ENCODE results near the gene INPP5D. TPM values are rescaled to one million over a fixed set of nuclear protein-coding genes. Genes with fewer than 3 reads are reported as not detected.

The INPP5D gene
- total and polyA plus RNA-seq, 4 donors: 7.6 to 26.1 (median 25.3) TPM

DNA sequence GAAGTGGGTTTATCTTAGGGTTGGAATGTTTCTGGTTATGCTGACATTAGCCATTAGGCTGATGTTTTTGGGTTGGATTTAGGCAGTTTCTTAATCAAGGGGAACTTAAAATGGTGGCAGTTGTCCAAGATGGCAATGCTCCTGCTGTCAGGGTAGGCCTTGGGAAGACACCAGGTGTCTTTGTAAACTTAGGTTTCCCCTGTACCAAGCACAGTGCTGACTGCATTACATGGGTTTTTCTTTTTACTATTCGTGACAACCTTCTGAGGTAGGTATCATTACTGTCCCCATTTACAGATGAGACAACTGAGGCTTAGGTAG lies 190.8 kb downstream of the INPP5D start:
- 41 to 59% methylated on average over 1 of the region's 1 CpG for WGBS, 2 donors
- no peak for TF ChIP-seq CTCF (IDR thresholded peaks at IDR 0.05; ENCODE audit: control extremely low read depth, extremely low read depth)
- no peak for ATAC-seq (ENCODE audit: insufficient read depth, low FRiP score)
- peaks cover 0 to 5% (median under 1%) of the 10 kb centered on the region in 4 donors for H3K36me3 ChIP-seq (ENCODE audit: control insufficient read depth in 4 of 4, insufficient read depth in 4 of 4, low read length in 4 of 4)
- H3K9me3 ChIP-seq (ENCODE audit: control insufficient read depth in 4 of 4, insufficient read depth in 3 of 4, low read length in 3 of 4): peaks cover 0 to 6% (median 0%) of the 10 kb centered on the region in 4 donors
- no peak overlapping the region for H3K4me3 ChIP-seq
- H3K27ac ChIP-seq (ENCODE audit: low read depth in 1 of 2, low read length in 1 of 2): peak overlapping the region; percentile 54 to 61
- DNase-seq: no peak
- peaks cover 0 to 12% (median 6%) of the 10 kb centered on the region in 5 donors for H3K4me1 ChIP-seq (ENCODE audit: control insufficient read depth in 5 of 5, insufficient read depth in 5 of 5, low read length in 5 of 5)
- H3K27me3 ChIP-seq (ENCODE audit: control insufficient read depth in 3 of 3, insufficient read depth in 3 of 3, low read length in 2 of 3): no peaks in the 10 kb centered on the region
- peak overlapping the region in 1 of 2 donors; percentile 78 for H3K9ac ChIP-seq (ENCODE audit: insufficient read depth in 1 of 2, low read length in 2 of 2)

- DNase-seq (peak; percentile 97 to 99 (median 97)), ATAC-seq (ENCODE audit: insufficient read depth, low FRiP score) (peak; percentile 99)
- Histone ChIP-seq H3K27me3 (ENCODE audit: control insufficient read depth in 3 of 3, insufficient read depth in 3 of 3, low read length in 2 of 3) (no peaks in the 10 kb centered on the region), H3K4me1 (ENCODE audit: control insufficient read depth in 5 of 5, insufficient read depth in 5 of 5, low read length in 5 of 5) (peaks cover 0 to 12% (median 6%) of the 10 kb centered on the region in 5 donors), H3K27ac (ENCODE audit: low read depth in 1 of 2, low read length in 1 of 2) (peak within 1 kb of the TSS; percentile 88 to 91), H3K36me3 (ENCODE audit: control insufficient read depth in 4 of 4, insufficient read depth in 4 of 4, low read length in 4 of 4) (peaks cover 0 to 8% (median 1%) of the 10 kb centered on the region in 4 donors), H3K9me3 (ENCODE audit: control insufficient read depth in 4 of 4, insufficient read depth in 3 of 4, low read length in 3 of 4) (peaks cover 0 to 6% (median 0%) of the 10 kb centered on the region in 4 donors), H3K4me3 (peak within 1 kb of the TSS; percentile 93), H3K9ac (ENCODE audit: insufficient read depth in 1 of 2, low read length in 2 of 2) (peak within 1 kb of the TSS in 1 of 2 donors; percentile 78)
- WGBS, 2 donors: 0 to 1% methylated on average over 70 to 75 of the region's 75 CpGs
- peak; percentile 92 for TF ChIP-seq CTCF (IDR thresholded peaks at IDR 0.05; ENCODE audit: control extremely low read depth, extremely low read depth)
Measured at GRCh38 chr2:233251306-233252116, 191.4 kb downstream of the INPP5D start, which contains the start of gene ATG16L1. Gene ATG16L1 (plus strand): TSS chr2:233251673. CDS start chr2:233251828, 155 bp downstream.

DNA sequence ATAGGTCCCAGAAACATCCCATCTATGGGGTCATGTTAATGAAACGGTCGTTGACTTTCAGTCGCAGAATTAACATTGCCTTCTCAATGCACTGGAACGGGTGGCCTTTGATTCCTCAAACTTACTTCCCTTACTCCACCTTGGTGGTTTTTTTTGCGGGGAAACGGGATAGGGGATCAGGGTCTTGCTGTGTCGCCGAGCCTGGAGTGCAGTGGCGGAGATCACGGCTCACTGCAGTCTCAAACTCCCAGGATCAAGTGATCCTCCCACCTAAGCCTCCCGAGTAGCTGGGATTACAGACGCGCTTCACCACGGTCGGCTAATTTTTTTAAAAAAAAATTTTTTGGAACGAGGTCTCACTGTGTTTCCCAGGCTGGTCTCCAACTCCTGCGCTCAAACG lies 192.1 kb downstream of the INPP5D start:
- TF ChIP-seq CTCF (IDR thresholded peaks at IDR 0.05; ENCODE audit: control extremely low read depth, extremely low read depth): no peak
- DNase-seq (peak in 1 of 3 donors; percentile 13), ATAC-seq (ENCODE audit: insufficient read depth, low FRiP score) (no peak)
- peaks cover 2 to 13% (median 5%) of the 10 kb centered on the region in 4 donors for H3K36me3 ChIP-seq (ENCODE audit: control insufficient read depth in 4 of 4, insufficient read depth in 4 of 4, low read length in 4 of 4)
- WGBS, 2 donors: 3 to 5% methylated on average over 18 of the region's 18 CpGs
- no peaks in the 10 kb centered on the region for H3K27me3 ChIP-seq (ENCODE audit: control insufficient read depth in 3 of 3, insufficient read depth in 3 of 3, low read length in 2 of 3)
- H3K9ac ChIP-seq (ENCODE audit: insufficient read depth in 1 of 2, low read length in 2 of 2): peak overlapping the region in 1 of 2 donors; percentile 8
- H3K9me3 ChIP-seq (ENCODE audit: control insufficient read depth in 4 of 4, insufficient read depth in 3 of 4, low read length in 3 of 4): peaks cover 0 to 6% (median 0%) of the 10 kb centered on the region in 4 donors
- peak overlapping the region; percentile 88 to 91 for H3K27ac ChIP-seq (ENCODE audit: low read depth in 1 of 2, low read length in 1 of 2)
- peaks cover 0 to 12% (median 6%) of the 10 kb centered on the region in 5 donors for H3K4me1 ChIP-seq (ENCODE audit: control insufficient read depth in 5 of 5, insufficient read depth in 5 of 5, low read length in 5 of 5)
- H3K4me3 ChIP-seq: peak overlapping the region; percentile 93

Data from lung (tissue), 12 donors.